ENCODE measurements around the gene STX16.

DNA sequence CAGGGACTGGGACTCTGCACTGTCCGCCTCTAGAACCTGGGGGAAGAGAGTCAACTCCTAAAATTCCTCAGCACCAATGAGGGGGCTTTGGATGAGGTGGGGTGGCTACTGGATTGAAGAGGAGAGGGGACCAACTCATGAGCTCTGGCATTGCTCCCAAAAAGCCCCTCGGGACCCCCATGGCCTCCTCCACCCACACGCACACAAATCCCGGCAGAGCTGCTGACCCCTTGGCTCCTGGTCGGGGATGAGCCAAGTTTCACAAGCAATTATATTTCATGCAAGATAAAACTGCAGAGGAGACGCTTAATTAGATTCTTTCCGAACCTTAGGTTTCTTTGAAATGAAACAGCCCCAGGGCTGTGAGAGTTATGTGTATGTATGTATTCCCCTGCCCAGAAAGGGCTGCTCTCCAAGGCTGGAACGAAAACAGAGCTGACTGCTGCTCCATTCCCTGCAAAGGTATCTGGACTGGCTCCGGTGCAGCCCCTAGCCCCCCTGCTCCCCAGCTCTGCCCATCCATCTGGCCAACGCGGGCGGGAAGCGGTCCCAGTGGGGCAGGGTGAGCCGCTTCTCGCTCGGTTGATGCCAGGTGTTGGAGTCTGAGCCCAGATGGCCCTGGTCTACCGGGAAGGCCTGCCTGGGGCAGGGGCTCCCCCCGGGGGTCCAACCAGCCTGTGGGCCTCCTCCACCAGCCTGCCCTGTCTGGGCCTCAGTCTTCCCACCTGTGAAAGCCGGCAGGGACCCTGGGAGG, 46.8 kb upstream of the STX16 start:
- TF ChIP-seq, protein P1, sequence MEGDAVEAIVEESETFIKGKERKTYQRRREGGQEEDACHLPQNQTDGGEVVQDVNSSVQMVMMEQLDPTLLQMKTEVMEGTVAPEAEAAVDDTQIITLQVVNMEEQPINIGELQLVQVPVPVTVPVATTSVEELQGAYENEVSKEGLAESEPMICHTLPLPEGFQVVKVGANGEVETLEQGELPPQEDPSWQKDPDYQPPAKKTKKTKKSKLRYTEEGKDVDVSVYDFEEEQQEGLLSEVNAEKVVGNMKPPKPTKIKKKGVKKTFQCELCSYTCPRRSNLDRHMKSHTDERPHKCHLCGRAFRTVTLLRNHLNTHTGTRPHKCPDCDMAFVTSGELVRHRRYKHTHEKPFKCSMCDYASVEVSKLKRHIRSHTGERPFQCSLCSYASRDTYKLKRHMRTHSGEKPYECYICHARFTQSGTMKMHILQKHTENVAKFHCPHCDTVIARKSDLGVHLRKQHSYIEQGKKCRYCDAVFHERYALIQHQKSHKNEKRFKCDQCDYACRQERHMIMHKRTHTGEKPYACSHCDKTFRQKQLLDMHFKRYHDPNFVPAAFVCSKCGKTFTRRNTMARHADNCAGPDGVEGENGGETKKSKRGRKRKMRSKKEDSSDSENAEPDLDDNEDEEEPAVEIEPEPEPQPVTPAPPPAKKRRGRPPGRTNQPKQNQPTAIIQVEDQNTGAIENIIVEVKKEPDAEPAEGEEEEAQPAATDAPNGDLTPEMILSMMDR (IDR thresholded peaks at IDR 0.05), result no peak
- TF ChIP-seq ZFX (IDR thresholded peaks at IDR 0.05; ENCODE audit: borderline replicate concordance), result no peak

Data from 22Rv1 (cell line).